K562 (cell line): ENCODE results near the gene KRT5.
"Not testable (repeated sequence)": the region's sequence is repeated elsewhere in the genome, so short reads cannot be mapped to it uniquely, and the experiment has no call there.

Source experiments
- GTF2B ChIP-seq: IDR thresholded peaks from 2 replicates; pipeline ENCODE4 v1.6.1; 2011; ENCODE audit not compliant: insufficient read length; ENCODE audit errors: extremely low read depth
- MTA3 ChIP-seq: fragments of 450-650 bp; formaldehyde crosslinking; IDR thresholded peaks from 2 replicates; pipeline ENCODE4 v1.6.1; 2017; ENCODE audit warnings: mild to moderate bottlenecking, borderline replicate concordance
- POLR2AphosphoS5 ChIP-seq: IDR thresholded peaks from 2 replicates; pipeline ENCODE4 v1.6.1; 2011; ENCODE audit warnings: mild to moderate bottlenecking, low read depth, low read length, moderate library complexity; ENCODE audit not compliant: control insufficient read depth, insufficient read depth
- YY1 ChIP-seq, 3 experiments: IDR thresholded peaks; 2 replicates each; pipeline ENCODE4 v1.6.1; 2011; ENCODE audit warnings: low read length in 2 of 3, mild to moderate bottlenecking in 2 of 3, moderate library complexity in 2 of 3, borderline replicate concordance in 1 of 3, control low read depth in 1 of 3, low read depth in 1 of 3; ENCODE audit not compliant: insufficient read depth in 3 of 3, insufficient replicate concordance in 2 of 3, control insufficient read depth in 1 of 3, insufficient read length in 1 of 3; ENCODE audit errors: extremely low read depth in 1 of 3
- ZNF232 ChIP-seq: sonication (generic); formaldehyde crosslinking; IDR thresholded peaks from 2 replicates; pipeline ENCODE4 v1.8.0; 2022; ENCODE audit warnings: mild to moderate bottlenecking, missing genetic modification reagents
- ZNF263 ChIP-seq: sonication (generic); formaldehyde crosslinking; IDR thresholded peaks from 2 replicates; pipeline ENCODE4 v1.8.0; 2022; ENCODE audit warnings: mild to moderate bottlenecking, missing genetic modification reagents, borderline replicate concordance
- TF ChIP-seq, protein P1 (sequence below): sonication (generic); formaldehyde crosslinking; IDR thresholded peaks from 2 replicates; pipeline ENCODE4 v1.8.0; 2022; ENCODE audit warnings: mild to moderate bottlenecking, low read depth, missing genetic modification reagents
- TF ChIP-seq, protein P2 (sequence below), 2 experiments: fragments of 450-650 bp; formaldehyde crosslinking in 1 of 2; IDR thresholded peaks; 2 replicates each; pipeline versions ENCODE4 v1.4.0 to v1.6.1; 2014 to 2020; ENCODE audit warnings: mild to moderate bottlenecking in 2 of 2, borderline replicate concordance in 1 of 2, low read depth in 1 of 2

- not testable (repeated sequence) for TF ChIP-seq YY1 (IDR thresholded peaks at IDR 0.05; ENCODE audit: borderline replicate concordance in 1 of 3, control insufficient read depth in 1 of 3, extremely low read depth in 1 of 3, insufficient read depth in 3 of 3, insufficient read length in 1 of 3, insufficient replicate concordance in 2 of 3, low read depth in 1 of 3, low read length in 2 of 3); GTF2B; ZNF263; ZNF232 (CRISPR knock-in tag); MTA3; POLR2AphosphoS5
- TF ChIP-seq, protein P1, sequence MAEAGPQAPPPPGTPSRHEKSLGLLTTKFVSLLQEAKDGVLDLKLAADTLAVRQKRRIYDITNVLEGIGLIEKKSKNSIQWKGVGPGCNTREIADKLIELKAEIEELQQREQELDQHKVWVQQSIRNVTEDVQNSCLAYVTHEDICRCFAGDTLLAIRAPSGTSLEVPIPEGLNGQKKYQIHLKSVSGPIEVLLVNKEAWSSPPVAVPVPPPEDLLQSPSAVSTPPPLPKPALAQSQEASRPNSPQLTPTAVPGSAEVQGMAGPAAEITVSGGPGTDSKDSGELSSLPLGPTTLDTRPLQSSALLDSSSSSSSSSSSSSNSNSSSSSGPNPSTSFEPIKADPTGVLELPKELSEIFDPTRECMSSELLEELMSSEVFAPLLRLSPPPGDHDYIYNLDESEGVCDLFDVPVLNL = not testable (repeated sequence)
- TF ChIP-seq, protein P2, sequence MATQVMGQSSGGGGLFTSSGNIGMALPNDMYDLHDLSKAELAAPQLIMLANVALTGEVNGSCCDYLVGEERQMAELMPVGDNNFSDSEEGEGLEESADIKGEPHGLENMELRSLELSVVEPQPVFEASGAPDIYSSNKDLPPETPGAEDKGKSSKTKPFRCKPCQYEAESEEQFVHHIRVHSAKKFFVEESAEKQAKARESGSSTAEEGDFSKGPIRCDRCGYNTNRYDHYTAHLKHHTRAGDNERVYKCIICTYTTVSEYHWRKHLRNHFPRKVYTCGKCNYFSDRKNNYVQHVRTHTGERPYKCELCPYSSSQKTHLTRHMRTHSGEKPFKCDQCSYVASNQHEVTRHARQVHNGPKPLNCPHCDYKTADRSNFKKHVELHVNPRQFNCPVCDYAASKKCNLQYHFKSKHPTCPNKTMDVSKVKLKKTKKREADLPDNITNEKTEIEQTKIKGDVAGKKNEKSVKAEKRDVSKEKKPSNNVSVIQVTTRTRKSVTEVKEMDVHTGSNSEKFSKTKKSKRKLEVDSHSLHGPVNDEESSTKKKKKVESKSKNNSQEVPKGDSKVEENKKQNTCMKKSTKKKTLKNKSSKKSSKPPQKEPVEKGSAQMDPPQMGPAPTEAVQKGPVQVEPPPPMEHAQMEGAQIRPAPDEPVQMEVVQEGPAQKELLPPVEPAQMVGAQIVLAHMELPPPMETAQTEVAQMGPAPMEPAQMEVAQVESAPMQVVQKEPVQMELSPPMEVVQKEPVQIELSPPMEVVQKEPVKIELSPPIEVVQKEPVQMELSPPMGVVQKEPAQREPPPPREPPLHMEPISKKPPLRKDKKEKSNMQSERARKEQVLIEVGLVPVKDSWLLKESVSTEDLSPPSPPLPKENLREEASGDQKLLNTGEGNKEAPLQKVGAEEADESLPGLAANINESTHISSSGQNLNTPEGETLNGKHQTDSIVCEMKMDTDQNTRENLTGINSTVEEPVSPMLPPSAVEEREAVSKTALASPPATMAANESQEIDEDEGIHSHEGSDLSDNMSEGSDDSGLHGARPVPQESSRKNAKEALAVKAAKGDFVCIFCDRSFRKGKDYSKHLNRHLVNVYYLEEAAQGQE (IDR thresholded peaks at IDR 0.05; ENCODE audit: borderline replicate concordance) = not testable (repeated sequence)
- TF ChIP-seq, protein P2 (CRISPR knock-in tag; IDR thresholded peaks at IDR 0.05; ENCODE audit: low read depth) = not testable (repeated sequence)
Measured at GRCh38 chr12:52487744-52488443, 32.3 kb downstream of the KRT5 start.
